PFSK-1 (cell line): ENCODE measurements around the gene HTT.

Experiments used
- FOXP2 ChIP-seq: optimal IDR thresholded peaks from 2 replicates; pipeline ENCODE3; 2011; ENCODE audit warnings: borderline replicate concordance, control low read depth, inconsistent platforms; ENCODE audit not compliant: insufficient read depth; ENCODE audit errors: extremely low read length, extremely low read depth
- POLR2AphosphoS5 ChIP-seq: IDR thresholded peaks from 2 replicates; pipeline ENCODE4 v1.6.1; 2012; ENCODE audit warnings: low read depth, mild to moderate bottlenecking, control low read depth, low read length, moderate library complexity
- SIN3A ChIP-seq: IDR thresholded peaks from 2 replicates; pipeline ENCODE4 v1.6.1; 2012; ENCODE audit warnings: mild to moderate bottlenecking, low read length, moderate library complexity, borderline replicate concordance; ENCODE audit not compliant: insufficient read depth

DNA sequence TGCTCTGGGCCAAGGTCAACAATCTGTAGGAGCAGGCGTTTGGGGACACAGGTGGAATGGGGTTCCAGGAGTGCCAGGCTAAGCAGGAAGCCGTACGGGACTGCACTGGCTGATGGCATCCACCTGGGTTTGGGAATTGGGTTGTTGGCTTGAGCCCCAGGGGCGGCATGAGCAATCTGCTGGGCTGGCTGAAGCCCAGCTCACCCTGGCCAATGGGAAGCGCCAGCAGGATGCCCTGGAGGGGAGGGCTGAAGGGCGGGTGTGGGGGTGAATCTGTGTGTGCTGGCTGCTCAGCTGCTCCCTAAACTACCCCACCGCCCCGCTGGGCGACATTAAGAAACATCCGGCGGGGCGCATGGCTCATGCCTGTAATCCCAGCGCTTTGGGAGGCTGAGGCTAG is 209.4 kb downstream of the HTT start:
- TF ChIP-seq FOXP2 (no peak), SIN3A (no peak), POLR2AphosphoS5 (no peak)
